GM12878 (cell line): ENCODE measurements around the gene RPRD1B. TPM values are rescaled to one million over a fixed set of nuclear protein-coding genes. Genes with fewer than 3 reads are reported as not detected.

Source experiments
- ATAC-seq: fragments of 200-7000 bp; cut with Tn5 transposase; 3 replicates; pipeline ENCODE4 v1.9.1; 2020; ENCODE audit warnings: mild to moderate bottlenecking, moderate library complexity
- Bru-seq: library from RNA; stranded (reverse); fragments of 400-500 nt; gene quantifications from one replicate; lab custom pipeline; 2021; lab: Mats Ljungman, UMichigan
- BruChase-seq, 2 experiments: library from RNA; stranded (reverse); fragments of 400-500 nt; gene quantifications; one replicate each; lab custom pipeline; 2021; lab: Mats Ljungman, UMichigan
- BruUV-seq: library from RNA; stranded (reverse); fragments of 400-500 nt; replicated peaks from 2 replicates; lab custom pipeline; 2021; lab: Mats Ljungman, UMichigan
- CTCF ChIA-PET: fragments of 300-600 bp; sonication (Branson Sonifier 250); formaldehyde crosslinking; extraction: SDS; loops from one replicate; lab custom pipeline; 2021; ENCODE audit warnings: inconsistent platforms; lab: Yijun Ruan, JAX
- POLR2A ChIA-PET: fragments of 350-600 bp; formaldehyde crosslinking; extraction: SDS; loops from one replicate; lab custom pipeline; 2021; ENCODE audit warnings: inconsistent platforms; lab: Charles Lee
- RAD21 ChIA-PET: fragments of 300-600 bp; sonication (Branson Sonifier 250); formaldehyde crosslinking; loops from one replicate; lab custom pipeline; 2023; ENCODE audit warnings: antibody characterized with exemption; ENCODE audit not compliant: unreplicated experiment; lab: Charles Lee
- SMC1A ChIA-PET: fragments of 300-600 bp; sonication (Branson Sonifier 250); formaldehyde crosslinking; loops from one replicate; lab custom pipeline; 2023; ENCODE audit not compliant: unreplicated experiment, uncharacterized antibody; lab: Charles Lee
- DNase-seq: peaks from one replicate; pipeline ENCODE4 v3.0.0-alpha.2; 2011; ENCODE audit warnings: low read depth, low spot score
- FAIRE-seq: peaks from 3 replicates; lab custom pipeline; 2011; peaks lifted over from hg19 to GRCh38; lab: Jason Lieb, UNC
- H2AFZ ChIP-seq: 2 replicates; pipeline ENCODE4 v1.6.0; 2011; ENCODE audit warnings: low read depth, low read length, control low read depth; ENCODE audit not compliant: control insufficient read depth
- H3K27ac ChIP-seq: 2 replicates; pipeline ENCODE4 v1.5.1; 2011; ENCODE audit warnings: control low read depth; ENCODE audit not compliant: control insufficient read depth, insufficient read depth
- H3K27me3 ChIP-seq, 2 experiments: replicated peaks in 1 of 2; 2 replicates each; pipeline versions ENCODE4 v1.6.0 to v1.6.1; 2011; ENCODE audit warnings: low read length in 1 of 2; ENCODE audit not compliant: control insufficient read depth in 2 of 2, insufficient read depth in 2 of 2
- H3K36me3 ChIP-seq, 2 experiments: 2 replicates each; pipeline ENCODE4 v1.5.1; 2011; ENCODE audit warnings: low read length in 1 of 2; ENCODE audit not compliant: control insufficient read depth in 2 of 2, insufficient read depth in 2 of 2
- H3K4me1 ChIP-seq: 2 replicates; pipeline ENCODE4 v1.6.1; 2011; ENCODE audit warnings: mild to moderate bottlenecking, low read length, moderate library complexity, mixed read lengths; ENCODE audit not compliant: control insufficient read depth, insufficient read depth
- H3K4me2 ChIP-seq: 2 replicates; pipeline ENCODE4 v1.6.0; 2011; ENCODE audit warnings: control low read depth; ENCODE audit not compliant: control insufficient read depth, insufficient read depth
- H3K4me3 ChIP-seq: fragments of 200-600 bp; sonication (generic); 2 replicates; pipeline ENCODE4 v1.5.1; 2016
- H3K79me2 ChIP-seq: 2 replicates; pipeline ENCODE4 v1.6.0; 2011; ENCODE audit warnings: low read length; ENCODE audit not compliant: control insufficient read depth, insufficient read depth
- H3K9ac ChIP-seq: 2 replicates; pipeline ENCODE4 v1.8.0; 2011; ENCODE audit warnings: low read length, control low read depth, mixed read lengths; ENCODE audit not compliant: control insufficient read depth, insufficient read depth
- H3K9me3 ChIP-seq: replicated peaks from 3 replicates; pipeline ENCODE4 v1.5.1; 2011; ENCODE audit warnings: mild to moderate bottlenecking, low read length; ENCODE audit not compliant: control insufficient read depth, insufficient read depth
- H4K20me1 ChIP-seq: 2 replicates; pipeline ENCODE4 v1.6.0; 2011; ENCODE audit not compliant: control insufficient read depth, insufficient read depth
- ATF7 ChIP-seq: fragments of 450-650 bp; IDR thresholded peaks from 2 replicates; pipeline ENCODE4 v1.6.1; 2016; ENCODE audit warnings: low read depth, mild to moderate bottlenecking
- IKZF2 ChIP-seq, 2 experiments: fragments of 450-650 bp; IDR thresholded peaks; 2 replicates each; pipeline ENCODE4 v1.6.1; 2017; ENCODE audit warnings: mild to moderate bottlenecking in 2 of 2, moderate library complexity in 2 of 2
- MYB ChIP-seq: fragments of 150-350 bp; IDR thresholded peaks from 2 replicates; pipeline ENCODE4 v1.6.1; 2014; ENCODE audit warnings: mild to moderate bottlenecking, low read depth, low read length, borderline replicate concordance
- NBN ChIP-seq: fragments of 450-650 bp; IDR thresholded peaks from 2 replicates; pipeline ENCODE4 v1.6.1; 2016
- PAX8 ChIP-seq: fragments of 450-650 bp; IDR thresholded peaks from 2 replicates; pipeline ENCODE4 v1.6.1; 2017; ENCODE audit warnings: mild to moderate bottlenecking, moderate library complexity
- SREBF2 ChIP-seq: IDR thresholded peaks from 2 replicates; pipeline ENCODE4 v1.6.1; 2012; ENCODE audit warnings: mild to moderate bottlenecking, low read length
- STAT1 ChIP-seq: fragments of 450-650 bp; conservative IDR thresholded peaks from 2 replicates; pipeline ENCODE4 v1.6.1; 2014; ENCODE audit warnings: antibody characterized with exemption, mild to moderate bottlenecking
- whole genome bisulfite sequencing: methylation state at CpG from one replicate; pipeline ENCODE4 v1.1.6; 2016; ENCODE audit warnings: low lambda C conversion rate; ENCODE audit not compliant: insufficient replicate concordance, insufficient coverage; ENCODE audit errors: missing lambda C conversion rate; 5-methylcytosine and 5-hydroxymethylcytosine counted together
- in situ Hi-C: fragments of 300-500 bp; cut with MboI; formaldehyde crosslinking; loops from 9 replicates; pipeline ENCODE4 v1.14.3; 2018; ENCODE audit warnings: mixed read lengths
- intact Hi-C: fragments of 100-400 bp; cut with micrococcal nuclease; formaldehyde crosslinking; loops from one replicate; pipeline ENCODE4 v1.14.2; 2022; ENCODE audit not compliant: unreplicated experiment
- long read RNA-seq, 2 experiments: library from polyadenylated mRNA; unstranded; transcript quantifications; one replicate each; pipeline ENCODE4 v2.0.0, GENCODE V29; 2019 to 2020
- polyA minus RNA-seq, 3 experiments: library from RNA; depleted of rRNA, polyadenylated mRNA; stranded (reverse); fragments of >200 nt; gene quantifications; 2 replicates each; pipeline ENCODE4 v1.2.3, GENCODE V29; 2011
- polyA plus RNA-seq, 11 experiments: library from polyadenylated mRNA; depleted of rRNA in 4 of 11; unstranded in 6 of 11; stranded (reverse) in 5 of 11; fragments of >200 nt; fragmentation: Nextera tagmentation in 4 of 11; fragmentation: Illumina TruSeq in 1 of 11; extraction: Ambion mirVana in 4 of 11; extraction: Trizol in 1 of 11; gene quantifications; 1 replicate in 1 of 11; 2 replicates in 10 of 11; pipeline versions ENCODE4 v1.2.1 to v1.2.3, GENCODE V29; 2011 to 2016; ENCODE audit warnings: inconsistent platforms in 2 of 11, missing spikeins in 2 of 11, low read depth in 1 of 11
- total RNA-seq, 4 experiments: library from RNA; depleted of rRNA in 3 of 4; stranded (reverse); fragments of >200 nt in 3 of 4; fragmentation: Illumina TruSeq in 1 of 4; extraction: Trizol in 1 of 4; gene quantifications; 2 replicates each; pipeline versions ENCODE4 v1.2.1 to v1.2.3, GENCODE V29; 2013 to 2021
- TF ChIP-seq, protein P1 (sequence below): fragments of 450-650 bp; IDR thresholded peaks from 2 replicates; pipeline ENCODE4 v1.6.1; 2017; ENCODE audit warnings: mild to moderate bottlenecking, moderate library complexity
- TF ChIP-seq, protein P2 (sequence below): fragments of 450-650 bp; IDR thresholded peaks from 2 replicates; pipeline ENCODE4 v1.6.1; 2018; ENCODE audit warnings: mild to moderate bottlenecking, low read depth, moderate library complexity; ENCODE audit not compliant: partially characterized antibody

The RPRD1B gene
- total RNA-seq (2013; cell fraction: nucleolus; rRNA removed) = 80.5 and 87.4 TPM in 2 replicates
- total RNA-seq (2014; rRNA removed) = 29.7 and 33.6 TPM in 2 replicates
- 18.0 and 18.2 TPM in 2 replicates for total RNA-seq (2014; rRNA removed; fragmentation: Illumina TruSeq; extraction: Trizol)
- 30.1 and 30.5 TPM in 2 replicates for total RNA-seq (2021)
- polyA plus RNA-seq (2011; ENCODE audit: low read depth) = 9.2 TPM
- 37.1 and 44.4 TPM in 2 replicates for polyA plus RNA-seq (2011; rRNA removed)
- polyA plus RNA-seq (2011; cell fraction: cytosol; rRNA removed) = 26.0 and 28.2 TPM in 2 replicates
- 24.3 and 28.1 TPM in 2 replicates for polyA plus RNA-seq (2011; cell fraction: nucleus; rRNA removed)
- 12.4 and 15.0 TPM in 2 replicates for polyA plus RNA-seq (2012)
- polyA plus RNA-seq (2014; fragmentation: Illumina TruSeq; extraction: Trizol) = 40.2 and 50.9 TPM in 2 replicates
- polyA plus RNA-seq (2014; fragmentation: Nextera tagmentation; extraction: Ambion mirVana) = 10 to 100 TPM in 1 of 2 experiments, 1 to 10 TPM in 1; 5.2 to 10.7 TPM
- polyA plus RNA-seq (2014; rRNA removed) = 29.6 and 29.7 TPM in 2 replicates
- polyA plus RNA-seq (2016; fragmentation: Nextera tagmentation; extraction: Ambion mirVana) = 10 to 100 TPM; 30.3 to 30.4 TPM
- 27.3 and 27.4 TPM in 2 replicates for polyA minus RNA-seq (2011; rRNA and poly(A)+ RNA removed)
- polyA minus RNA-seq (2011; cell fraction: cytosol; rRNA and poly(A)+ RNA removed) = 19.4 and 21.9 TPM in 2 replicates
- polyA minus RNA-seq (2011; cell fraction: nucleus; rRNA and poly(A)+ RNA removed) = 33.4 and 57.1 TPM in 2 replicates
- Bru-seq, nascent RNA = percentile 90 among the genes with signal in this experiment
- BruChase-seq, experiment 1, labeled RNA remaining after a 6-hour chase = percentile 91 among the genes with signal in this experiment
- BruChase-seq, experiment 2, labeled RNA remaining after a 2-hour chase = percentile 93 among the genes with signal in this experiment
- long read RNA-seq, experiment 1, transcript RPRD1B-201 (7 exons, 3,874 nt) = major isoform, 17 of 23 reads
- long read RNA-seq, experiment 1, partial matches to known transcripts = 1 of 23 reads
- long read RNA-seq, experiment 1, other reads (novel, unspliced or antisense) = 5 of 23 reads
- long read RNA-seq, experiment 2, partial matches to known transcripts = 2 of 12 reads
- long read RNA-seq, experiment 2, other reads (novel, unspliced or antisense) = 6 of 12 reads

DNA sequence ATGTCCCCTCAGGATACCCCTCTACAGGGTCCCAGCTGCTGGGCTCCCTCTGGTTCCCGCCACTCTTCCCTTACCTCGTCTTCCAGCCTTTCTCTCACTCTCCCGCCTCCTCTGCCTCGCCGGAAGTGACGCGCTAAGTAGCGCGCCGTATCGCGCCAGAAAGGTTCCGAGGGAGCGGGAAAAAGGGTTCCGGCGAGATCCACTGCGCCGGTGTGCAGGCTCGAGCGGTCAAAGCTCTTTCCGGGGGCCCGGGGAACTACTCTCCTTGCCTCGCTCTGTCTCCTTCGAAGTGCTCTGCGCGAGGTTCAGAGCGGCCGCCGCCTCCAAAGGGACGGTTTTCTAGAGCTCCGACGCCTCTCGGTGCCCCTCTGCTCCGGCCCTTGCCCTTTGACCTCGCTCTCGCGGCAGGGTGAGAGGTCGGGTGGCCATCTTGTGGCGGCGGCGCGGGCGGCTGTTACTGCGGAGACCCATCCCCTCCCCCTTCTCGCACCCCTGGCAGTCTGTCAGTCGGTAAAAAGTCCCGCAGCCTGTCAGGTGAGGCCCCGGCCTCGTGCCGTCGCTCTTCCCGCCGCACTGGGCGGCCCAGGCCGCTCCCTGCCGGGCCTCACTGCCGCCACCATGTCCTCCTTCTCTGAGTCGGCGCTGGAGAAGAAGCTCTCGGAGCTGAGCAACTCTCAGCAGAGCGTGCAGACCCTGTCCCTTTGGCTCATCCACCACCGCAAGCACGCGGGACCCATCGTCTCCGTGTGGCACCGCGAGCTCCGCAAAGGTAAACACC is at the start of gene RPRD1B, which contains the start of gene TTI1:
RPRD1B (plus strand) TSS at position 417 of the 778 bp plus-strand sequence; CDS start at position 619, 202 bp downstream.
TTI1 (minus strand) TSS at position 127 of the 778 bp plus-strand sequence. CDS start 19,640 bp downstream, outside the sequence.
- H3K27me3 ChIP-seq = no peaks in the 10 kb centered on the region
- no peaks in the 10 kb centered on the region for H3K36me3 ChIP-seq
- SMC1A ChIA-PET = interaction anchor here (0.7 to 1.6 kb wide), 3 partner anchors 28 to 175 kb away, joined by 3 to 4 read pairs (median 3); no protein-coding TSS in a partner anchor
- CTCF ChIA-PET = interaction anchor here (0.6 to 3.0 kb wide), 7 partner anchors 24 to 485 kb away, joined by 3 to 10 read pairs (median 5); partner anchors contain the start of gene SNHG17
- H2AFZ ChIP-seq = peak within 1 kb of the TSS; percentile 92
- peak; percentile 83 for ATAC-seq
- in situ Hi-C loops (no loop called here), intact Hi-C loops (no loop called here)
- peak; percentile 65 for DNase-seq
- under 1% methylated on average over 69 of the region's 69 CpGs for WGBS
- POLR2A ChIA-PET = interaction anchor here (0.5 to 1.6 kb wide), 6 partner anchors 9 to 951 kb away, joined by 3 to 5 read pairs (median 4); no protein-coding TSS in a partner anchor
- peak within 1 kb of the TSS; percentile 96 for H3K27ac ChIP-seq
- RAD21 ChIA-PET = interaction anchor here (1.7 kb wide), 1 partner anchor 40 kb away, joined by 6 read pairs; no protein-coding TSS in a partner anchor
- H3K9ac ChIP-seq = peak within 1 kb of the TSS; percentile 98
- no peaks in the 10 kb centered on the region; the same call in 2 of the 3 replicates for H3K9me3 ChIP-seq
- H4K20me1 ChIP-seq = no peaks in the 10 kb centered on the region
- peaks cover 10% of the 10 kb centered on the region for H3K4me1 ChIP-seq
- peak within 1 kb of the TSS; percentile 99 for H3K4me2 ChIP-seq
- no TSS peak for BruUV-seq
- peak within 1 kb of the TSS; percentile 91 for H3K4me3 ChIP-seq
- peaks cover 89% of the 10 kb centered on the region for H3K79me2 ChIP-seq
- no peak for FAIRE-seq
- peak; percentile 94 for TF ChIP-seq SREBF2
- TF ChIP-seq MYB = no peak
- TF ChIP-seq STAT1 = 0 out of 2 replicates have a peak, but pooled peaks have one; percentile 47
- TF ChIP-seq, protein P1, sequence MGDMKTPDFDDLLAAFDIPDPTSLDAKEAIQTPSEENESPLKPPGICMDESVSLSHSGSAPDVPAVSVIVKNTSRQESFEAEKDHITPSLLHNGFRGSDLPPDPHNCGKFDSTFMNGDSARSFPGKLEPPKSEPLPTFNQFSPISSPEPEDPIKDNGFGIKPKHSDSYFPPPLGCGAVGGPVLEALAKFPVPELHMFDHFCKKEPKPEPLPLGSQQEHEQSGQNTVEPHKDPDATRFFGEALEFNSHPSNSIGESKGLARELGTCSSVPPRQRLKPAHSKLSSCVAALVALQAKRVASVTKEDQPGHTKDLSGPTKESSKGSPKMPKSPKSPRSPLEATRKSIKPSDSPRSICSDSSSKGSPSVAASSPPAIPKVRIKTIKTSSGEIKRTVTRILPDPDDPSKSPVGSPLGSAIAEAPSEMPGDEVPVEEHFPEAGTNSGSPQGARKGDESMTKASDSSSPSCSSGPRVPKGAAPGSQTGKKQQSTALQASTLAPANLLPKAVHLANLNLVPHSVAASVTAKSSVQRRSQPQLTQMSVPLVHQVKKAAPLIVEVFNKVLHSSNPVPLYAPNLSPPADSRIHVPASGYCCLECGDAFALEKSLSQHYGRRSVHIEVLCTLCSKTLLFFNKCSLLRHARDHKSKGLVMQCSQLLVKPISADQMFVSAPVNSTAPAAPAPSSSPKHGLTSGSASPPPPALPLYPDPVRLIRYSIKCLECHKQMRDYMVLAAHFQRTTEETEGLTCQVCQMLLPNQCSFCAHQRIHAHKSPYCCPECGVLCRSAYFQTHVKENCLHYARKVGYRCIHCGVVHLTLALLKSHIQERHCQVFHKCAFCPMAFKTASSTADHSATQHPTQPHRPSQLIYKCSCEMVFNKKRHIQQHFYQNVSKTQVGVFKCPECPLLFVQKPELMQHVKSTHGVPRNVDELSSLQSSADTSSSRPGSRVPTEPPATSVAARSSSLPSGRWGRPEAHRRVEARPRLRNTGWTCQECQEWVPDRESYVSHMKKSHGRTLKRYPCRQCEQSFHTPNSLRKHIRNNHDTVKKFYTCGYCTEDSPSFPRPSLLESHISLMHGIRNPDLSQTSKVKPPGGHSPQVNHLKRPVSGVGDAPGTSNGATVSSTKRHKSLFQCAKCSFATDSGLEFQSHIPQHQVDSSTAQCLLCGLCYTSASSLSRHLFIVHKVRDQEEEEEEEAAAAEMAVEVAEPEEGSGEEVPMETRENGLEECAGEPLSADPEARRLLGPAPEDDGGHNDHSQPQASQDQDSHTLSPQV = peak; percentile 63; the same call in 1 of the 2 replicates
- TF ChIP-seq, protein P2, sequence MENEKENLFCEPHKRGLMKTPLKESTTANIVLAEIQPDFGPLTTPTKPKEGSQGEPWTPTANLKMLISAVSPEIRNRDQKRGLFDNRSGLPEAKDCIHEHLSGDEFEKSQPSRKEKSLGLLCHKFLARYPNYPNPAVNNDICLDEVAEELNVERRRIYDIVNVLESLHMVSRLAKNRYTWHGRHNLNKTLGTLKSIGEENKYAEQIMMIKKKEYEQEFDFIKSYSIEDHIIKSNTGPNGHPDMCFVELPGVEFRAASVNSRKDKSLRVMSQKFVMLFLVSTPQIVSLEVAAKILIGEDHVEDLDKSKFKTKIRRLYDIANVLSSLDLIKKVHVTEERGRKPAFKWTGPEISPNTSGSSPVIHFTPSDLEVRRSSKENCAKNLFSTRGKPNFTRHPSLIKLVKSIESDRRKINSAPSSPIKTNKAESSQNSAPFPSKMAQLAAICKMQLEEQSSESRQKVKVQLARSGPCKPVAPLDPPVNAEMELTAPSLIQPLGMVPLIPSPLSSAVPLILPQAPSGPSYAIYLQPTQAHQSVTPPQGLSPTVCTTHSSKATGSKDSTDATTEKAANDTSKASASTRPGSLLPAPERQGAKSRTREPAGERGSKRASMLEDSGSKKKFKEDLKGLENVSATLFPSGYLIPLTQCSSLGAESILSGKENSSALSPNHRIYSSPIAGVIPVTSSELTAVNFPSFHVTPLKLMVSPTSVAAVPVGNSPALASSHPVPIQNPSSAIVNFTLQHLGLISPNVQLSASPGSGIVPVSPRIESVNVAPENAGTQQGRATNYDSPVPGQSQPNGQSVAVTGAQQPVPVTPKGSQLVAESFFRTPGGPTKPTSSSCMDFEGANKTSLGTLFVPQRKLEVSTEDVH = peak; percentile 96
- no peak for TF ChIP-seq PAX8
- no peak for TF ChIP-seq IKZF2 (IDR thresholded peaks at IDR 0.05)
- TF ChIP-seq NBN = peak; percentile 99
- TF ChIP-seq ATF7 = no peak
